K562 (cell line): Measurements from ENCODE around the gene HTR6.

Experiments
- BDP1 ChIP-seq: IDR thresholded peaks from 3 replicates; pipeline ENCODE4 v1.6.1; 2011; ENCODE audit not compliant: insufficient read length, insufficient read depth
- BRCA1 ChIP-seq, 2 experiments: fragments of 450-650 bp in 1 of 2; sonication (generic) in 1 of 2; formaldehyde crosslinking in 1 of 2; IDR thresholded peaks; 2 replicates each; pipeline versions ENCODE4 v1.5.0 to v1.6.1; 2017 to 2020; ENCODE audit warnings: mild to moderate bottlenecking in 1 of 2, missing genetic modification reagents in 1 of 2
- JUNB ChIP-seq: fragments of 450-650 bp; formaldehyde crosslinking; conservative IDR thresholded peaks from 2 replicates; pipeline ENCODE4 v1.4.0; 2020; ENCODE audit warnings: mild to moderate bottlenecking
- PURB ChIP-seq: sonication (generic); formaldehyde crosslinking; IDR thresholded peaks from 2 replicates; pipeline ENCODE4 v1.9.0; 2021; ENCODE audit warnings: low read depth, mild to moderate bottlenecking, missing genetic modification reagents
- TAF7 ChIP-seq: fragments of 450-650 bp; IDR thresholded peaks from 2 replicates; pipeline ENCODE4 v1.6.1; 2016; ENCODE audit warnings: missing genetic modification characterization, missing compliant biosample characterization
- YY1 ChIP-seq, 3 experiments: IDR thresholded peaks; 2 replicates each; pipeline ENCODE4 v1.6.1; 2011; ENCODE audit warnings: low read length in 2 of 3, mild to moderate bottlenecking in 2 of 3, moderate library complexity in 2 of 3, borderline replicate concordance in 1 of 3, control low read depth in 1 of 3, low read depth in 1 of 3; ENCODE audit not compliant: insufficient read depth in 3 of 3, insufficient replicate concordance in 2 of 3, control insufficient read depth in 1 of 3, insufficient read length in 1 of 3; ENCODE audit errors: extremely low read depth in 1 of 3
- ZNF696 ChIP-seq: fragments of 250-450 bp; sonication (Bioruptor Pico); conservative IDR thresholded peaks from 2 replicates; pipeline ENCODE4 v1.4.0; 2020; ENCODE audit warnings: mild to moderate bottlenecking, moderate library complexity
- ZNF76 ChIP-seq: fragments of 250-450 bp; sonication (Bioruptor Pico); IDR thresholded peaks from 2 replicates; pipeline ENCODE4 v1.4.0; 2020; ENCODE audit warnings: mild to moderate bottlenecking, moderate library complexity, borderline replicate concordance
- TF ChIP-seq, protein P1 (sequence below), 2 experiments: fragments of 450-650 bp; formaldehyde crosslinking in 1 of 2; IDR thresholded peaks; 2 replicates each; pipeline versions ENCODE4 v1.4.0 to v1.6.1; 2014 to 2020; ENCODE audit warnings: mild to moderate bottlenecking in 2 of 2, borderline replicate concordance in 1 of 2, low read depth in 1 of 2
- TF ChIP-seq, protein P2 (sequence below), 3 experiments: IDR thresholded peaks in 2 of 3; conservative IDR thresholded peaks in 1 of 3; 2 replicates each; pipeline ENCODE4 v1.5.1; 2011 to 2012; ENCODE audit warnings: low read length in 3 of 3, mild to moderate bottlenecking in 3 of 3, control low read depth in 2 of 3, improper control_type of control experiment in 1 of 3, inconsistent platforms in 1 of 3, low read depth in 1 of 3, mixed read lengths in 1 of 3, moderate library complexity in 1 of 3; ENCODE audit not compliant: insufficient read depth in 2 of 3
- TF ChIP-seq, protein P3 (sequence below): fragments of 250-450 bp; sonication (Bioruptor Pico); IDR thresholded peaks from 2 replicates; pipeline ENCODE4 v1.4.0; 2020; ENCODE audit warnings: mild to moderate bottlenecking, moderate library complexity

DNA sequence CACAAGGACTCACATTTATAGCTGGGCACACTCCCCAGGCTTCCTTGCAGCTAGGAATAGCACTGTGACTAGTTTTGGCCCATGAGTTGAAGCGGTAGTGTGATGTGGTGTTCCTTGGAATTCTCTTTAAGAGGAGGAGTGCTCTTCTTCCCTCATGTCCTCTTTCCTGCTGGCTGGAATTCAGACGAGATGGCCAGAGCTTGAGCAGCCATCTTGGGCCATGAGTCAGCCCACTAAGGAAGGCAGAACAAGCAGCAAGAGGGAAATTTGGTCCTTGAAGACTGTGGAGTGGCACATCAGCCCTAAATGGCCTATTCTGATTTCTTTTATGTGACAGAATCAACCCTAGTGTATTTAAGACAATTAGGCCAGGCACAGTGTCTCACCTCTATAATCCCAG, 20.0 kb downstream of the HTR6 start:
- TF ChIP-seq ZNF76 (CRISPR knock-in tag) (no peak), YY1 (IDR thresholded peaks at IDR 0.05; ENCODE audit: borderline replicate concordance in 1 of 3, control insufficient read depth in 1 of 3, extremely low read depth in 1 of 3, insufficient read depth in 3 of 3, insufficient read length in 1 of 3, insufficient replicate concordance in 2 of 3, low read depth in 1 of 3, low read length in 2 of 3) (no peak), ZNF696 (no peak), JUNB (CRISPR knock-in tag) (no peak), BDP1 (no peak), BRCA1 (IDR thresholded peaks at IDR 0.05) (no peak), BRCA1 (CRISPR knock-in tag; IDR thresholded peaks at IDR 0.05) (no peak), TAF7 (tag) (no peak), PURB (CRISPR knock-in tag) (no peak)
- TF ChIP-seq, protein P1, sequence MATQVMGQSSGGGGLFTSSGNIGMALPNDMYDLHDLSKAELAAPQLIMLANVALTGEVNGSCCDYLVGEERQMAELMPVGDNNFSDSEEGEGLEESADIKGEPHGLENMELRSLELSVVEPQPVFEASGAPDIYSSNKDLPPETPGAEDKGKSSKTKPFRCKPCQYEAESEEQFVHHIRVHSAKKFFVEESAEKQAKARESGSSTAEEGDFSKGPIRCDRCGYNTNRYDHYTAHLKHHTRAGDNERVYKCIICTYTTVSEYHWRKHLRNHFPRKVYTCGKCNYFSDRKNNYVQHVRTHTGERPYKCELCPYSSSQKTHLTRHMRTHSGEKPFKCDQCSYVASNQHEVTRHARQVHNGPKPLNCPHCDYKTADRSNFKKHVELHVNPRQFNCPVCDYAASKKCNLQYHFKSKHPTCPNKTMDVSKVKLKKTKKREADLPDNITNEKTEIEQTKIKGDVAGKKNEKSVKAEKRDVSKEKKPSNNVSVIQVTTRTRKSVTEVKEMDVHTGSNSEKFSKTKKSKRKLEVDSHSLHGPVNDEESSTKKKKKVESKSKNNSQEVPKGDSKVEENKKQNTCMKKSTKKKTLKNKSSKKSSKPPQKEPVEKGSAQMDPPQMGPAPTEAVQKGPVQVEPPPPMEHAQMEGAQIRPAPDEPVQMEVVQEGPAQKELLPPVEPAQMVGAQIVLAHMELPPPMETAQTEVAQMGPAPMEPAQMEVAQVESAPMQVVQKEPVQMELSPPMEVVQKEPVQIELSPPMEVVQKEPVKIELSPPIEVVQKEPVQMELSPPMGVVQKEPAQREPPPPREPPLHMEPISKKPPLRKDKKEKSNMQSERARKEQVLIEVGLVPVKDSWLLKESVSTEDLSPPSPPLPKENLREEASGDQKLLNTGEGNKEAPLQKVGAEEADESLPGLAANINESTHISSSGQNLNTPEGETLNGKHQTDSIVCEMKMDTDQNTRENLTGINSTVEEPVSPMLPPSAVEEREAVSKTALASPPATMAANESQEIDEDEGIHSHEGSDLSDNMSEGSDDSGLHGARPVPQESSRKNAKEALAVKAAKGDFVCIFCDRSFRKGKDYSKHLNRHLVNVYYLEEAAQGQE (IDR thresholded peaks at IDR 0.05; ENCODE audit: borderline replicate concordance) = no peak
- TF ChIP-seq, protein P1 (CRISPR knock-in tag; IDR thresholded peaks at IDR 0.05; ENCODE audit: low read depth) = no peak
- TF ChIP-seq, protein P2, sequence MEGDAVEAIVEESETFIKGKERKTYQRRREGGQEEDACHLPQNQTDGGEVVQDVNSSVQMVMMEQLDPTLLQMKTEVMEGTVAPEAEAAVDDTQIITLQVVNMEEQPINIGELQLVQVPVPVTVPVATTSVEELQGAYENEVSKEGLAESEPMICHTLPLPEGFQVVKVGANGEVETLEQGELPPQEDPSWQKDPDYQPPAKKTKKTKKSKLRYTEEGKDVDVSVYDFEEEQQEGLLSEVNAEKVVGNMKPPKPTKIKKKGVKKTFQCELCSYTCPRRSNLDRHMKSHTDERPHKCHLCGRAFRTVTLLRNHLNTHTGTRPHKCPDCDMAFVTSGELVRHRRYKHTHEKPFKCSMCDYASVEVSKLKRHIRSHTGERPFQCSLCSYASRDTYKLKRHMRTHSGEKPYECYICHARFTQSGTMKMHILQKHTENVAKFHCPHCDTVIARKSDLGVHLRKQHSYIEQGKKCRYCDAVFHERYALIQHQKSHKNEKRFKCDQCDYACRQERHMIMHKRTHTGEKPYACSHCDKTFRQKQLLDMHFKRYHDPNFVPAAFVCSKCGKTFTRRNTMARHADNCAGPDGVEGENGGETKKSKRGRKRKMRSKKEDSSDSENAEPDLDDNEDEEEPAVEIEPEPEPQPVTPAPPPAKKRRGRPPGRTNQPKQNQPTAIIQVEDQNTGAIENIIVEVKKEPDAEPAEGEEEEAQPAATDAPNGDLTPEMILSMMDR (IDR thresholded peaks at IDR 0.05 in 2 of 3, conservative IDR thresholded peaks at IDR 0.05 in 1 of 3; ENCODE audit: insufficient read depth in 2 of 3, low read depth in 1 of 3, low read length in 3 of 3) = no peak
- TF ChIP-seq, protein P3, sequence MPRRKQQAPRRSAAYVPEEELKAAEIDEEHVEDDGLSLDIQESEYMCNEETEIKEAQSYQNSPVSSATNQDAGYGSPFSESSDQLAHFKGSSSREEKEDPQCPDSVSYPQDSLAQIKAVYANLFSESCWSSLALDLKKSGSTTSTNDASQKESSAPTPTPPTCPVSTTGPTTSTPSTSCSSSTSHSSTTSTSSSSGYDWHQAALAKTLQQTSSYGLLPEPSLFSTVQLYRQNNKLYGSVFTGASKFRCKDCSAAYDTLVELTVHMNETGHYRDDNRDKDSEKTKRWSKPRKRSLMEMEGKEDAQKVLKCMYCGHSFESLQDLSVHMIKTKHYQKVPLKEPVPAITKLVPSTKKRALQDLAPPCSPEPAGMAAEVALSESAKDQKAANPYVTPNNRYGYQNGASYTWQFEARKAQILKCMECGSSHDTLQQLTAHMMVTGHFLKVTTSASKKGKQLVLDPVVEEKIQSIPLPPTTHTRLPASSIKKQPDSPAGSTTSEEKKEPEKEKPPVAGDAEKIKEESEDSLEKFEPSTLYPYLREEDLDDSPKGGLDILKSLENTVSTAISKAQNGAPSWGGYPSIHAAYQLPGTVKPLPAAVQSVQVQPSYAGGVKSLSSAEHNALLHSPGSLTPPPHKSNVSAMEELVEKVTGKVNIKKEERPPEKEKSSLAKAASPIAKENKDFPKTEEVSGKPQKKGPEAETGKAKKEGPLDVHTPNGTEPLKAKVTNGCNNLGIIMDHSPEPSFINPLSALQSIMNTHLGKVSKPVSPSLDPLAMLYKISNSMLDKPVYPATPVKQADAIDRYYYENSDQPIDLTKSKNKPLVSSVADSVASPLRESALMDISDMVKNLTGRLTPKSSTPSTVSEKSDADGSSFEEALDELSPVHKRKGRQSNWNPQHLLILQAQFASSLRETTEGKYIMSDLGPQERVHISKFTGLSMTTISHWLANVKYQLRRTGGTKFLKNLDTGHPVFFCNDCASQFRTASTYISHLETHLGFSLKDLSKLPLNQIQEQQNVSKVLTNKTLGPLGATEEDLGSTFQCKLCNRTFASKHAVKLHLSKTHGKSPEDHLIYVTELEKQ (CRISPR knock-in tag) = no peak
